Measurements from ENCODE around the gene EXOC7. TPM values are rescaled to one million over a fixed set of nuclear protein-coding genes. Genes with fewer than 3 reads are reported as not detected.

The EXOC7 gene
- total RNA-seq, 1 experiment from 2014 or later = 126 TPM

- no peak for TF ChIP-seq USF2 (CRISPR knock-in tag; IDR thresholded peaks at IDR 0.05)
These were observed 3.9 kb upstream of the EXOC7 start (continued) for GRCh38 chr17:76107509-76107908.

GRCh38 chr17:76106703-76107102 lies 3.1 kb upstream of the EXOC7 start:
- ChIA-PET POLR2A (interaction anchor here (1.2 to 1.3 kb wide), 2 partner anchors 13 to 166 kb away, joined by 4 to 5 read pairs; no protein-coding TSS in a partner anchor), CTCF (interaction anchor here (0.6 to 4.1 kb wide), 19 partner anchors 15 to 277 kb away, joined by 3 to 28 read pairs (median 5); partner anchors contain the start of genes CDK3 and UBALD2)
- Mint-ChIP-seq H3K36me3 (peaks cover 4% of the 10 kb centered on the region), H3K27ac (peak overlapping the region; percentile 96), H3K4me1 (peaks cover 31% of the 10 kb centered on the region), H3K27me3 (ENCODE audit: low read depth) (no peaks in the 10 kb centered on the region; the same call in 1 of the 2 replicates), H3K4me3 (peak overlapping the region; percentile 44; the same call in 1 of the 2 replicates), H3K9me3 (no peaks in the 10 kb centered on the region)
- TF ChIP-seq NR2C2 (CRISPR knock-in tag; IDR thresholded peaks at IDR 0.05) = no peak
- no peak for TF ChIP-seq ATF6 (CRISPR knock-in tag; IDR thresholded peaks at IDR 0.05)
- no peak for ATAC-seq
- no peak for DNase-seq (ENCODE audit: low spot score)

GRCh38 chr17:76104896-76105231 lies 1.3 kb upstream of the EXOC7 start:
- Mint-ChIP-seq H3K9me3 (no peaks in the 10 kb centered on the region), H3K4me1 (peaks cover 28% of the 10 kb centered on the region), H3K4me3 (no peak overlapping the region), H3K36me3 (peaks cover 16% of the 10 kb centered on the region), H3K27me3 (ENCODE audit: low read depth) (no peaks in the 10 kb centered on the region; the same call in 1 of the 2 replicates), H3K27ac (peak overlapping the region; percentile 97; the same call in 1 of the 2 replicates)
- POLR2A ChIA-PET = no interaction called here
- no peak for DNase-seq (ENCODE audit: low spot score)
- no peak for ATAC-seq
- TF ChIP-seq AR (CRISPR knock-in tag; IDR thresholded peaks at IDR 0.05) = no peak
- no peak for TF ChIP-seq EMX1 (CRISPR knock-in tag; IDR thresholded peaks at IDR 0.05)
- no peak for TF ChIP-seq ZBTB43 (CRISPR knock-in tag; IDR thresholded peaks at IDR 0.05)
- TF ChIP-seq ZNF671 (CRISPR knock-in tag; IDR thresholded peaks at IDR 0.05) = no peak
- no peak for TF ChIP-seq E2F5 (CRISPR knock-in tag; IDR thresholded peaks at IDR 0.05)
- TF ChIP-seq PREB (CRISPR knock-in tag; IDR thresholded peaks at IDR 0.05; ENCODE audit: borderline replicate concordance) = no peak
- no peak for TF ChIP-seq JUN (CRISPR knock-in tag; IDR thresholded peaks at IDR 0.05)
- TF ChIP-seq HMGXB4 (CRISPR knock-in tag; IDR thresholded peaks at IDR 0.05) = no peak
- TF ChIP-seq FOXP1 (CRISPR knock-in tag; IDR thresholded peaks at IDR 0.05; ENCODE audit: borderline replicate concordance) = no peak
- no peak for TF ChIP-seq RELA (CRISPR knock-in tag; IDR thresholded peaks at IDR 0.05; ENCODE audit: borderline replicate concordance)
- no peak for TF ChIP-seq CDX4 (CRISPR knock-in tag; IDR thresholded peaks at IDR 0.05; ENCODE audit: borderline replicate concordance)
- CTCF ChIA-PET = interaction anchor here (1.0 to 3.0 kb wide), 5 partner anchors 20 to 199 kb away, joined by 3 to 19 read pairs (median 3); no protein-coding TSS in a partner anchor

All from WTC11 (cell line).